Adrenal gland (tissue), 5 donors: Measurements from ENCODE around the gene SH3BP4.

Experiments used
- CTCF ChIP-seq, 6 experiments: fragments of 450-650 bp in 4 of 6; fragments of 200-600 bp in 2 of 6; sonication (generic) in 1 of 6; IDR thresholded peaks; 1 replicate in 5 of 6; 2 replicates in 1 of 6; pipeline versions ENCODE4 v1.5.1 to v1.8.0; 2016 to 2021; ENCODE audit warnings: antibody characterized with exemption in 6 of 6, mild to moderate bottlenecking in 2 of 6, moderate library complexity in 1 of 6
- POLR2A ChIP-seq, 2 donors: fragments of 450-650 bp; IDR thresholded peaks; one replicate each; pipeline ENCODE4 v1.6.1; 2017; ENCODE audit warnings: antibody characterized with exemption in 2 of 2, mild to moderate bottlenecking in 2 of 2, moderate library complexity in 1 of 2
- donor health status: DM: no; HTN: no; CAD: no.

- TF ChIP-seq CTCF (IDR thresholded peaks at IDR 0.05) (no peak), POLR2A (IDR thresholded peaks at IDR 0.05) (no peak)
These were observed 82.7 kb downstream of the SH3BP4 start for GRCh38 chr2:235034265-235035118.
